HG03039 (cell line): ENCODE results near the gene CHST2.

ENCODE experiments used
- ATAC-seq: cut with Tn5 transposase; IDR thresholded peaks from one replicate; pipeline ENCODE4 v1.9.1; 2021; ENCODE audit warnings: mild to moderate bottlenecking, moderate library complexity; ENCODE audit not compliant: unreplicated experiment

CHST2 gene

DNA sequence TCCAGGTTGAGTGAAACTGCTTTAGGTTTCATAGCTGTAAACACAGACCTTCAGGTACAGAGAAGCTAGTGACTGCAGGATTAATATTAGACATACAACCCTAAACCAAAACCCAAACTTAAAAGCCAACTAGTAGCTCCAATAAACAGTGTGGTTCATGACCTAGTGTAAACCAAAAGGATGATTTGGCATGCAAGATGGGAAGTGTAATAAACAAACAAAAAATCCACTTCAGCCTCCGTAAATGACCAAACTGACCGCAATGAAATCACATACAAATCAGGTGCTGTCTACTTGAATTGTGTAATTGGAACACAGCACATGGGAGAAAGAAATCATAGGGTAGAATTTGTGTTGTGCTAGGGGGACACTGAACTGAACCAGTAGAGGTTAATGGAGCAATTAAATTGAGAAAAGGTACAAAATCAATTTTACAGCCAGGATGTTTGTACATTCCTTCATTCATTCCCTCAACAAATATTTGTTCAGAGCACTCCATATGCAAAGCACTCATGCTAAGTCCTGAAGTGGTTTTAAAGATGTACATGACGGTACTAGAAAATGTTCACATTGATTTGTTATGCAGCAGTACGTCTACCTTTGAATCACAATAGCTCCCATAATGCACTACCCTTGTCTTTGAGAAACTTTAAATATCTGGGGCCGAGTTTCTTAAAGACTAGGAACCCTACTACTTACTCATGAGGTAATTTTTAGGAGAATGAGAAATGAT, 21.4 kb upstream of the CHST2 start:
- ATAC-seq: no peak

GRCh38 chr3:143099210-143099609, 20.4 kb upstream of the CHST2 start:
- no peak for ATAC-seq

DNA sequence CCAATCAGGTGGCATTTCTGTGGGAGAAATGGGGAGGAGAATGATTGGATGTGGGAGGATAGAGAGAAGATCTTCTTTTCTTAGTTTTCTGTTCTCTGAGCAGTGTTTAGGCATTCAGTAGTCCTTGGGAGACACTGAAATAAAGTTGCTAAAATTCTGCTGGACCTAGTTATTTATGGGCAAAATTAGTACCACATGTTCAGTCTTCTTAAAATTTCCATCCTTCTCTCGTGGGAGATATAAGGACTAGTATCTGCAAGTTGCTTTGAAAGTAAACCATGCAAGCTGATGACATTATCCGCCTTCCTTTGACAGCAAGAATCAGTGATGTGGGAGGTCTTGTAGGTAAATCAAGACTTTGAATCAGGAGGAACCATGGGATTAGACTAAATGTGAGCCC, 19.9 kb upstream of the CHST2 start:
- ATAC-seq: no peak

DNA sequence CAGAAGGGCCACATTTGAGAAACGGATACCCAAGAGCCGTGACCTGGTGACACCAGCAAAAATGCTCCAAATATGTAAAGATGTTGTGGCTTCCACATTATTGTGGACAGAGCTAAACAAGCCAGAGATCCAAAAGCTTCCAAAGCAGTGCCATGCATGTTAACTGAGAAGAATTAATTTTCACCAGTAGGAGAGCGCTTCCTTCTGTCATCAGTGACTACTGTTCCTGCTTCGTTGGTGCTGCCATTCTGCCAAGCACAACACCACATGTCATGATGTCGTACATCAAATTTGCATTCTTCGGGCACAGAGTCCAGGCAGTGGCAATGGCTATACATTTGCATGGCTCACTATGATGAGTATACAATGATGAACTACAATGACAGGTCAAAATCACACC, 19.1 kb upstream of the CHST2 start:
- no peak for ATAC-seq

DNA sequence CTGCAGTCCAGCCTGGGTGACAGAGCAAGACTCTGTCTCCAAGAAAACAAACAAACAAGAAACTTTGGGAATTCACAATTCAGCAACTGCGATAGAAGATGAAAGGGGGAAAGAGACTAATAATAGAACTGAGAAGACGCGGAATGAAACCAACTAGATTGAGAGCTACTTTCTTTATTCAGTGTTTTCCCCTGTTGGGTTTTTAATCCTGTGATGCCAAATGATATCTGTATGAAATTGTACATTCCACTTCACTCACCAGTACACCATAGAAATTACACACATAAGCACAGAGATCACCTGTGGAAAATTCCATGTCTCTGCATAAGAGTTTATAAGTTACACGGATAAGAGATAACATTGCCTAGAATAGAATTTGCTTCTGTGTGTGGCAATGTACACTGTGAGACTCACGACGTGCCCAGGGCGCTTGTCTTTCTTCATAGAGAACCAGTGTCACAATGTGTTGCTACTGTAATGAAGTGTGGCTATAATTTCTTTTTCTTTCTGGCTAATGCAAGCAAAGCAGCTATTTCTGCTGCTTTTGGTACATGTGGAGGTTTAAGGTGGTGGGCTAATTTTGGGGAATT, 17.7 kb upstream of the CHST2 start:
- ATAC-seq: no peak

DNA sequence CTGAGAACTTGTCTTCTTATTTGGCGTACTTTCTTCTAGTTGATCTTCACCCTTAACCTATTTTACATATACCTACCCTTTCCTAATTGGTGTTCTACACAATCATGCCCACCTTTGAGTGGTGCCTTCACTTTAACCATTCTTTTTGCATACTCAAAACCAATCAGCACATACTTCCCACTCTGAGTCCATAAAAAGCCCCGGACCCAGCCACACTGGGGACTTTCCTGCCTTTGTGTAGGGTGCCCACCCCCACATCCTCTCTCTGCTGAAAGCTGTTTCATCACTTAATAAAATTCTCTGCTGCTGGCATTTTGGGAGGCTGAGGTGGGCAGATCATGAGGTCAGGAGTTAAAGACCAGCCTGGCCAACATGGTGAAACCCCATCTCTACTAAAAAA, 15.9 kb upstream of the CHST2 start:
- no peak for ATAC-seq

- no peak for ATAC-seq
Measured at GRCh38 chr3:143105170-143105569, 14.4 kb upstream of the CHST2 start.

DNA sequence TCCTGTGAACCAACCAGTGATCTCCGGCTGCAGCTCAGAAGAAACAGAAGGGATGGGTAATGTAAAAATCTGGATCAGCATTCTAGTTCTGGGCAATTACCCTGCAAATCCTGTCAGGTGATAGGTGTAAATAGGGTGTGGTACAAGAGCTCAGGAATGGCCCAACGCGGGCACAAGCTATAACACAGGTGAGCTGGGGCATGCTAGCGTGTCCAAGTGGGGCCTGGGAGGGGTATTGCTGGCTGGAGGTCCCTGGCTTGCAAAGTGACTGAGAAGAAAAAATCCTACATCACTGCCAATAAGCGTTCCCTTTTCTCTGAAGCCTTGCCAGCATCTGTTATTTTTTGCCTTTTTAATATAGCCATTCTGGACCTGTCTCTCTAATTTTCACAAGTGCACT, 9.7 kb upstream of the CHST2 start:
- no peak for ATAC-seq

- no peak for ATAC-seq
Measured at GRCh38 chr3:143110371-143110770, 9.2 kb upstream of the CHST2 start.

DNA sequence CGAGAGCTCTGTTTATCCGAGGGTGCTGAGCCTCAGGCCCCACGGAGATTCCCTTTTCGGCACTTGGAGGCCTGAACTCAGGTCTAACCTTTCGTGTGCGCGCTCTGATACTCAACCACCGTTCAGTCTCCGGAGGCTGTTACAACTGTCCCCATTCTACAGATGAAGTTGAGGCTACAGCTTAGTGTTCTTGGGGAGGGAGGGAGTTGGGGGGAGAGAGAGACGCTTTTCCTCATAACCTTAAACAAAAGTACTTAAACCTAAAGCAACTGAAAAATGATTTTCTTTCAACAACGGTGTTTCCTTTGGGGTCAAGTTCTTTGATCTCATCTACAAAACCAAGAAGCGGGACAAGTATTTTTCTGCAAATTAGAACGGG, 952 bp upstream of the CHST2 start:
- ATAC-seq: no peak

DNA sequence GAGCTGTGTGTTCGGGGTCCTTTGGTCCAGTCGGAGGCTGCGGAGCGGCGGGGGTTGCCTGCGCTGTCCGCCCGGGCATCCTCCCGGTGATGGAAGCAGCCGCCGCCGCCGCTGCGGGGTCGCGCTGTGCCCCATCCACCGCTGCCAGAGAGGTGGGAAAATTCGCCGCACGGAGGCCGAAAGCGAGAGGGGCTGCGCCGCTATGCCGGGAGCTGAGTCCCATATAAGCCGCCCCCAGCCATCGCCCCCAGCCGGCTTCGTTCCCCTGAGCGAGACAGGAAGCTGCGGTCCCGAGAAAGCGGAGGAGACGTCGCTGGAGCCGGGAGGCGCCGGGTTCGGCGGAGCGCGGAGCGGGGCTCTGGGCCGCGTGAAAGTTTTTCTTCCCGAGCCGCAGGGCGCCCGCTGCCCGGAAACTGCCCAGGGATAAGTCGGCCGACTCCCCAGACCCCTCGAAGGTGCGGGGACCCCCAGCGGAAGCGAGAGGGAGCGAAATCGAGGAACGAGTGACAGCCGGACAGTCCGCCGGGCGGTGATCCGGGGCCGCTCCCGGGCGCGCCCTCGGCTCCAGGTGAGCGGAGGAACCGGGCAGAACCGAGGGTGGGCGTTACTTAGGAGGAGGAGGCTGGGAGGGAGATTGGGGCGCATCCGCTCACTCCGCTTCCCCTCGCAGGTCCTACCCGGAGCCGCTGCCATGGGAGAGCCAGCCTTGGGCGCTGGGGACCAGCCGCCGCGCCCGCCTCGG, 574 bp downstream of the CHST2 start:
- no peak for ATAC-seq

GRCh38 chr3:143120716-143121240, 1.2 kb downstream of the CHST2 start:
- no peak for ATAC-seq

GRCh38 chr3:143121241-143122088, 1.9 kb downstream of the CHST2 start:
- ATAC-seq: no peak

DNA sequence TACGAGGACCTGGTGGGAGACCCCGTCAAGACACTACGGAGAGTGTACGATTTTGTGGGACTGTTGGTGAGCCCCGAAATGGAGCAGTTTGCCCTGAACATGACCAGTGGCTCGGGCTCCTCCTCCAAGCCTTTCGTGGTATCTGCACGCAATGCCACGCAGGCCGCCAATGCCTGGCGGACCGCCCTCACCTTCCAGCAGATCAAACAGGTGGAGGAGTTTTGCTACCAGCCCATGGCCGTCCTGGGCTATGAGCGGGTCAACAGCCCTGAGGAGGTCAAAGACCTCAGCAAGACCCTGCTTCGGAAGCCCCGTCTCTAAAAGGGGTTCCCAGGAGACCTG, 2.5 kb downstream of the CHST2 start:
- ATAC-seq: no peak

- ATAC-seq: no peak
Measured at GRCh38 chr3:143122608-143123352, 3.2 kb downstream of the CHST2 start.

DNA sequence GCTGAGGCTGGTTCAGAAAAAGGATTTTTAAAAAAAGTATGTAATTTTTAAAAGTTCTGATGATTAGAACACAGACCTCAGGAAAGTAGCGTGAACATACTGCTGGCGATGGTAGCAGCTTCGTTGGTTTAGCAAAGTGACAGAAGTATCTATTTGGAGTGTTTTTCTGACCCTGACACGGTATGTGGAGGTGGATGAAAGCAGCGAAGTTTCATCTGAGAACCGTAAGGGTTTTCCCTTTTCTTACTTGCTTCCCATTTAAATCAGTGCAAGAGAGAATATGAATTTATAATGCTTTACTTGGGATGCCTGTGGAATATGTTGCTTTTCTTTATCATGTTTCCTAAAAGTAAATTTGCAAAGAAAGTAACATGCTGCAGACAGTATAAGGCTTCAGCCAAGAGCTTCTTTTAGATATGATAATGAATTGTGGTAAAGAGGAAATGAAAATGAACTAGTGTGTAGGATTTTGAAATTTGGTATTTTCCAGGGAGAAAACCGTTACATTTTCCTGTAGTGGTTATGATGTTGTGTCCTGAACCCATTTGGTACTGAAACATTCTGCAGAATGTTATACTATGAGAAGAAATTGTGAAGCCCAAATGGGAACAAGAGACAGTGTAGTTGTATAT, 3.9 kb downstream of the CHST2 start:
- ATAC-seq: no peak

- no peak for ATAC-seq
Measured at GRCh38 chr3:143124601-143125520, 5.3 kb downstream of the CHST2 start.

DNA sequence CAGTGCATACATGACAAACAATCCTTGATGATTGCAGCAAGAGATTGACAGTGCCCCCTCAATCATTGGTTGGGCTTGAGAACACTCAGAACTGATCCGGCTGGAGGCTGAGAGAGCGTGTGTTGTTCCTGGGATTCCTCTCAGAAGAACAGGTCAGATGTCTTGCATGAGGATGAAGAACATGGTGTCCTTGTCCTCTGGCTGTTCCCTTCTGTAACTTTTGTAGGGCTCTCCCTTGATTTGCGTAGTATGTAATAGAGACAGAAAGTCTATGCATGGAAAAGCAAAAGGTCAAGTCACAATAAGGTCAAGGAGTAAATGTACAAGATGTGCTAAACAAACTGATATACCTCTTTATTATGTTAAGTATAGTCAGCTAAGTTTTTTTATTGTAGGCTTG, 8.2 kb downstream of the CHST2 start:
- ATAC-seq: no peak
